Testis (tissue), 3 donors: Measurements from ENCODE around the gene GRIP1. TPM values are rescaled to one million over a fixed set of nuclear protein-coding genes. Genes with fewer than 3 reads are reported as not detected.

Experiments
- DNase-seq: peaks from one replicate; pipeline ENCODE4 v3.0.0-alpha.2; 2019
- H3K27ac ChIP-seq, 2 donors: fragments of 200-600 bp; sonication (generic); one replicate each; pipeline ENCODE4 v1.5.1; 2019
- H3K27me3 ChIP-seq: fragments of 200-600 bp; sonication (generic); one replicate; pipeline ENCODE4 v1.5.1; 2019
- H3K36me3 ChIP-seq: fragments of 200-600 bp; sonication (generic); one replicate; pipeline ENCODE4 v1.5.1; 2017; ENCODE audit warnings: low read depth; ENCODE audit errors: missing control alignments
- H3K4me1 ChIP-seq: fragments of 200-600 bp; sonication (generic); one replicate; pipeline ENCODE4 v1.5.1; 2019
- H3K4me3 ChIP-seq, 2 donors: fragments of 200-600 bp; sonication (generic); one replicate each; pipeline ENCODE4 v1.5.1; 2017 to 2019
- H3K9me3 ChIP-seq: fragments of 200-600 bp; sonication (generic); one replicate; pipeline ENCODE4 v1.5.1; 2017
- POLR2A ChIP-seq: fragments of 450-650 bp; IDR thresholded peaks from one replicate; pipeline ENCODE4 v1.6.1; 2017; ENCODE audit warnings: antibody characterized with exemption, mild to moderate bottlenecking, moderate library complexity
- WGBS, 2 donors: methylation state at CpG; one replicate each; pipeline ENCODE4 v1.1.5; 2018; 5-methylcytosine and 5-hydroxymethylcytosine counted together
- intact Hi-C: fragments of 100-400 bp; cut with DNase I; formaldehyde crosslinking; loops from one replicate; pipeline ENCODE4 v1.15.1; 2023; ENCODE audit warnings: low total_unique reads
- polyA plus RNA-seq: library from polyadenylated mRNA; stranded (reverse); fragments of 350-450 nt; fragmentation: Illumina TruSeq; extraction: RNeasy Lipid Tissue Mini Kit (QIAGEN cat#74804); gene quantifications from one replicate; pipeline ENCODE4 v1.2.3, GENCODE V29; 2014; ENCODE audit warnings: low read depth, low replicate concordance; ENCODE audit not compliant: insufficient read depth
- total RNA-seq, 2 donors: library from RNA; depleted of rRNA; stranded (reverse); fragments of >200 nt; gene quantifications; one replicate each; pipeline ENCODE4 v1.2.3, GENCODE V29; 2016
- TF ChIP-seq, protein P1 (sequence below), 3 experiments: fragments of 450-650 bp in 2 of 3; fragments of 200-600 bp in 1 of 3; sonication (generic) in 1 of 3; IDR thresholded peaks; one replicate each; pipeline ENCODE4 v1.5.1; 2016 to 2019; ENCODE audit warnings: antibody characterized with exemption in 3 of 3, mild to moderate bottlenecking in 2 of 3, moderate library complexity in 1 of 3

Gene GRIP1
- total and polyA plus RNA-seq, 3 donors from 2014 or later, result 12.0 to 14.0 (median 12.9) TPM

GRCh38 chr12:66335746-66336145 is 343.1 kb downstream of the GRIP1 start:
- no peaks in the 10 kb centered on the region for H3K4me1 ChIP-seq
- intact Hi-C loops, result no loop called here
- no peak for TF ChIP-seq POLR2A
- TF ChIP-seq, protein P1, sequence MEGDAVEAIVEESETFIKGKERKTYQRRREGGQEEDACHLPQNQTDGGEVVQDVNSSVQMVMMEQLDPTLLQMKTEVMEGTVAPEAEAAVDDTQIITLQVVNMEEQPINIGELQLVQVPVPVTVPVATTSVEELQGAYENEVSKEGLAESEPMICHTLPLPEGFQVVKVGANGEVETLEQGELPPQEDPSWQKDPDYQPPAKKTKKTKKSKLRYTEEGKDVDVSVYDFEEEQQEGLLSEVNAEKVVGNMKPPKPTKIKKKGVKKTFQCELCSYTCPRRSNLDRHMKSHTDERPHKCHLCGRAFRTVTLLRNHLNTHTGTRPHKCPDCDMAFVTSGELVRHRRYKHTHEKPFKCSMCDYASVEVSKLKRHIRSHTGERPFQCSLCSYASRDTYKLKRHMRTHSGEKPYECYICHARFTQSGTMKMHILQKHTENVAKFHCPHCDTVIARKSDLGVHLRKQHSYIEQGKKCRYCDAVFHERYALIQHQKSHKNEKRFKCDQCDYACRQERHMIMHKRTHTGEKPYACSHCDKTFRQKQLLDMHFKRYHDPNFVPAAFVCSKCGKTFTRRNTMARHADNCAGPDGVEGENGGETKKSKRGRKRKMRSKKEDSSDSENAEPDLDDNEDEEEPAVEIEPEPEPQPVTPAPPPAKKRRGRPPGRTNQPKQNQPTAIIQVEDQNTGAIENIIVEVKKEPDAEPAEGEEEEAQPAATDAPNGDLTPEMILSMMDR (IDR thresholded peaks at IDR 0.05), result no peak
- no peaks in the 10 kb centered on the region for H3K9me3 ChIP-seq
- H3K36me3 ChIP-seq, result no peaks in the 10 kb centered on the region
- no peaks in the 10 kb centered on the region for H3K27me3 ChIP-seq
- H3K27ac ChIP-seq, result no peak overlapping the region
- DNase-seq, result no peak
- no peak overlapping the region for H3K4me3 ChIP-seq
- 83 to 97% methylated on average over 2 of the region's 2 CpGs for WGBS, 2 donors

DNA sequence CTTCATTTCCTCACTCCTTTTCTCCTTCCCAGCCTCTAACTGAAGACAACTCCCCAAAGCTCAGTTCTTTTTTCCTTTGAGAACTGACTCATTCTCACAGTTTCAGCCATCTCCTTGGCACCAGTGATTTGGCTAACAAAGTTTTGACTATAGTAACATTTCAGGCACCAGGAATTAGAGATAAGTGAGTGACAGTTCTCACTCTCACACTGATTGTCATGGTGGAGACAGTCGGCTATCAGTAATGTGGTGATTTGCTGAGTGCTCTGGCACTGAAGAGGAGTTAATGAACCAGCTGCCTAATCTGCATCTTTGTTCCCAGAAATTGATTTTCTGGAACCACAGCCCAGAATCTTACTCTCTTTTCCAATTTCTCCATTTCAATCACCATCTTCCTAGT is 347.1 kb downstream of the GRIP1 start:
- TF ChIP-seq, protein P1 (IDR thresholded peaks at IDR 0.05), result no peak
- TF ChIP-seq POLR2A, result no peak

DNA sequence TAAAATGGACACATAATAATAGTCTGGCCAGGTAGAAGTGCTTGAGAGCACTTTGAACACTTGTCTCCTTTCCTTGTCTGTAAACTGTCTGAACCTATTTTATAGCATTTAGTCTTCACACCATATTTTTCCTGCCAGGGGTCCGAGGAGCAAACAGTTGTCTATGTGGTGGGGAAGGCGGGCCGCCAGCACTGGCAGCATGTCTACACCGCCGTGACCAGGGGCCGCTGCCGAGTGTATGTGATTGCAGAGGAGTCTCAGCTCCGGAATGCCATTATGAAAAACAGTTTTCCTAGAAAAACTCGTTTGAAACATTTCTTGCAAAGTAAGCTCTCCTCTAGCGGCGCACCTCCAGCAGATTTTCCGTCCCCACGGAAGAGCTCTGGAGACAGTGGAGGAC is 347.9 kb downstream of the GRIP1 start:
- Histone ChIP-seq H3K4me3 (no peak overlapping the region), H3K9me3 (no peaks in the 10 kb centered on the region), H3K36me3 (no peaks in the 10 kb centered on the region), H3K27ac (no peak overlapping the region), H3K27me3 (no peaks in the 10 kb centered on the region), H3K4me1 (no peaks in the 10 kb centered on the region)
- intact Hi-C loops, result no loop called here
- no peak for DNase-seq
- 92 to 94% methylated on average over 13 of the region's 13 CpGs for WGBS, 2 donors
- TF ChIP-seq, protein P1 (IDR thresholded peaks at IDR 0.05), result no peak
- no peak for TF ChIP-seq POLR2A

More for the DNA sequence above, 347.1 kb downstream of the GRIP1 start:
- H3K9me3 ChIP-seq, result no peaks in the 10 kb centered on the region
- intact Hi-C loops, result no loop called here
- no peak overlapping the region for H3K27ac ChIP-seq
- 59 to 69% methylated on average over 1 of the region's 1 CpG for WGBS, 2 donors
- H3K4me1 ChIP-seq, result no peaks in the 10 kb centered on the region
- H3K4me3 ChIP-seq, result no peak overlapping the region
- no peaks in the 10 kb centered on the region for H3K27me3 ChIP-seq
- no peak for DNase-seq
- H3K36me3 ChIP-seq, result no peaks in the 10 kb centered on the region

- WGBS, 2 donors, result 65 to 78% methylated on average over 5 of the region's 5 CpGs
- intact Hi-C loops, result no loop called here
- H3K27me3 ChIP-seq, result no peaks in the 10 kb centered on the region
- no peak overlapping the region for H3K27ac ChIP-seq
- H3K9me3 ChIP-seq, result no peaks in the 10 kb centered on the region
- peak; percentile 74 for DNase-seq
- no peaks in the 10 kb centered on the region for H3K4me1 ChIP-seq
- TF ChIP-seq, protein P1 (IDR thresholded peaks at IDR 0.05), result no peak
- no peak for TF ChIP-seq POLR2A
- no peak overlapping the region for H3K4me3 ChIP-seq
- H3K36me3 ChIP-seq, result no peaks in the 10 kb centered on the region
Measured at GRCh38 chr12:66329941-66330340, 348.9 kb downstream of the GRIP1 start.

GRCh38 chr12:66323017-66323416 is 355.9 kb downstream of the GRIP1 start:
- intact Hi-C loops, result no loop called here
- no peaks in the 10 kb centered on the region for H3K9me3 ChIP-seq
- DNase-seq, result no peak
- no peaks in the 10 kb centered on the region for H3K4me1 ChIP-seq
- TF ChIP-seq, protein P1 (IDR thresholded peaks at IDR 0.05), result no peak
- TF ChIP-seq POLR2A, result no peak
- 81 to 86% methylated on average over 1 of the region's 1 CpG for WGBS, 2 donors
- no peak overlapping the region for H3K27ac ChIP-seq
- no peak overlapping the region for H3K4me3 ChIP-seq
- H3K36me3 ChIP-seq, result no peaks in the 10 kb centered on the region
- no peaks in the 10 kb centered on the region for H3K27me3 ChIP-seq
